Urinary bladder (tissue), 4 donors: Measurements from ENCODE around the gene IRF7. TPM values are rescaled to one million over a fixed set of nuclear protein-coding genes. Genes with fewer than 3 reads are reported as not detected.

ENCODE experiments used
- DNase-seq: peaks from one replicate; pipeline ENCODE4 v3.0.0-alpha.2; 2015; ENCODE audit errors: extremely low spot score
- H3K27ac ChIP-seq: one replicate; pipeline ENCODE4 v1.5.1; 2013; ENCODE audit warnings: low read depth, mild to moderate bottlenecking, moderate library complexity
- H3K36me3 ChIP-seq: one replicate; pipeline ENCODE4 v1.6.1; 2013; ENCODE audit warnings: mild to moderate bottlenecking, moderate library complexity; ENCODE audit not compliant: insufficient read depth
- H3K4me1 ChIP-seq: one replicate; pipeline ENCODE4 v1.6.1; 2013; ENCODE audit warnings: mild to moderate bottlenecking, moderate library complexity; ENCODE audit not compliant: insufficient read depth
- H3K4me3 ChIP-seq: one replicate; pipeline ENCODE4 v1.5.1; 2013; ENCODE audit warnings: low read depth, low read length
- WGBS: extraction: QIAGEN DNeasy Blood & Tissue Kit; methylation state at CpG from one replicate; pipeline ENCODE4 v1.1.7; 2013; 5-methylcytosine and 5-hydroxymethylcytosine counted together
- polyA plus RNA-seq: library from polyadenylated mRNA; stranded (reverse); fragments of 200-250 nt; gene quantifications from one replicate; pipeline ENCODE4 v1.2.3, GENCODE V29; 2013
- total RNA-seq: library from RNA; depleted of rRNA; stranded (reverse); fragments of >200 nt; gene quantifications from one replicate; pipeline ENCODE4 v1.2.3, GENCODE V29; 2014
- donor health status: healthy with polysubstance abuse.
- donor health status: healthy.

The IRF7 gene
- total and polyA plus RNA-seq, 2 donors: 9.8 to 23.2 TPM

DNA sequence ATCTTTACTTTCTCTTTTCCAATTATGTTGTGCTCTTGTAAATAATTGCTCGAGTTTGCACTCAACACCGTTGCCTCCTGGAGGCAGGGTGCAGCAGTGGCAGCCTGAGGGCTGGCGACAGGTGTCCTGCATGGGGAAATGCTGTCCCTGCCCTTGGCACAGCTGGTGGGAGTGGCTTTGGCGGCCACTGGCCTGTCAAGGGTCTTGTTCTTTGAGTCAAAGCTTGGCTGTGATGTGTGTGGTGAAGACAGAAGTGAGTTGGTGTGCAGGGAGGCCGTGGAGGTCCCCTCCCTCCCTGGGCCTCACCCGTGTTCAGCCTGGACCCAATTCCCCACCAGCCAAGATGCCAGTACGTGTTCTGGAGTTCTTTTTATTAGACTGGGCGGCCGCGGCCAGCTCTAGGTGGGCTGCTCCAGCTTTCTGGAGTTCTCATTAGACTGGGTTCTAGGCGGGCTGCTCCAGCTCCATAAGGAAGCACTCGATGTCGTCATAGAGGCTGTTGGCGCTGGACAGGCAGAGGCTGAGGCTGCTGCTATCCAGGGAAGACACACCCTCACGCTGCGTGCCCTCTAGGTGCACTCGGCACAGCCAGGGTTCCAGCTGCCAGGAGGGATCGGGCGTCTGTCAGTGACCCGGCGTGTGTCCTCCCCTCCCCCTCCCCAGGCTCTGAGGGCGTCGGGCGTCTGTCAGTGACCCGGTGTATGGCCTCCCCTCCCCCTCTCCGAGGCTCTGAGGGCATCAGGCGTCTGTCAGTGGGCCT lies 3.4 kb downstream of the IRF7 start:
- no peak overlapping the region for H3K27ac ChIP-seq
- WGBS: 71% methylated on average over 27 of the region's 27 CpGs
- no peaks in the 10 kb centered on the region for H3K4me1 ChIP-seq
- H3K36me3 ChIP-seq: peaks cover 3% of the 10 kb centered on the region
- H3K4me3 ChIP-seq: no peak overlapping the region
- no peak for DNase-seq

DNA sequence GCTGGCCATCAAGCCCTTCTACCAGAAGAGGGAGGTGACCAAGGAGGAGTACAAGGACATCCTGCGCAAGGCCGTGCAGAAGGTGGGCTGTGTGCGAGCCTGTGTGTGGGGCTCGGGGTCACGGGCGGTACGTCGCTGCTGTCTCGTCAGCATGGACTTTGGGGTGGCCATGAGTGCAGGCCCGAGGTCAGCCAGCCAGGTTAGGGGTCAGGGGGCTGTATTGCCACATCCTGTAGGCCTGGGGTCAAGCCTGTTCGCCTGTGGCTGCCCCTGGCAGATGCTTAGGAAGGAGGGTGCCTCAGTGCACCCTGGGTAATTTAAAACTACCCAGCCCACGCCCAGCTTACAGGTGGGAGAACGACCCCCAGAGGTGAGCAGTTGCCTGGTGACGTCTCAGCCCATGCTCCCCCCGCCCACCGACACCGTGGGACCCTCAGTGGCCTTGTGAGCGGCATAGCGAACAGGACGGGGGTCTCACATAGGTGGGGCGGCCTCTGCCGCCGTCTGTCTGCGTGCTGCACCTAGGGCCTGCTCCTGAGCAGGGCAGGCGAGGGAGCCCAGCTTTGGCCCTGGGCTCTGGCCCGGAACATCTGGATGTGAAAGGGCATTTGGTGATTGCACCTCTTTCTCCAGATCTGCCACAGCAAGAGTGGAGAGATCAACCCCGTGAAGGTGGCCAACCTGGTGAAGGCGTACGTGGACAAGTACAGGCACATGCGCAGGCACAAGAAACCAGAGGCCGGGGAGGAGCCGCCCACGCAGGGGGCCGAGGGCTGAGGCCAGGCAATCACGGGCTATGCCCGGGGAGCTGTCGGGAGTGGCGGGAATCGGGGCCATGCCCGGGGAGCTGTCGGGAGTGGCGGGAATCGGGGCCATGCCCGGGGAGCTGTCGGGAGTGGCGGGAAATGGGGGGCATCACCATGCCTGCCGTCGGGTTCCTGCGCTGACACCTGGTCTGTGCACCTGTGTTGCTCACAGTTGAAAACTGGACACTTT lies 4.5 kb downstream of the IRF7 start:
- peaks cover 5% of the 10 kb centered on the region for H3K36me3 ChIP-seq
- 88% methylated on average over 49 of the region's 49 CpGs for WGBS
- no peak overlapping the region for H3K27ac ChIP-seq
- no peaks in the 10 kb centered on the region for H3K4me1 ChIP-seq
- DNase-seq: no peak
- H3K4me3 ChIP-seq: no peak overlapping the region

DNA sequence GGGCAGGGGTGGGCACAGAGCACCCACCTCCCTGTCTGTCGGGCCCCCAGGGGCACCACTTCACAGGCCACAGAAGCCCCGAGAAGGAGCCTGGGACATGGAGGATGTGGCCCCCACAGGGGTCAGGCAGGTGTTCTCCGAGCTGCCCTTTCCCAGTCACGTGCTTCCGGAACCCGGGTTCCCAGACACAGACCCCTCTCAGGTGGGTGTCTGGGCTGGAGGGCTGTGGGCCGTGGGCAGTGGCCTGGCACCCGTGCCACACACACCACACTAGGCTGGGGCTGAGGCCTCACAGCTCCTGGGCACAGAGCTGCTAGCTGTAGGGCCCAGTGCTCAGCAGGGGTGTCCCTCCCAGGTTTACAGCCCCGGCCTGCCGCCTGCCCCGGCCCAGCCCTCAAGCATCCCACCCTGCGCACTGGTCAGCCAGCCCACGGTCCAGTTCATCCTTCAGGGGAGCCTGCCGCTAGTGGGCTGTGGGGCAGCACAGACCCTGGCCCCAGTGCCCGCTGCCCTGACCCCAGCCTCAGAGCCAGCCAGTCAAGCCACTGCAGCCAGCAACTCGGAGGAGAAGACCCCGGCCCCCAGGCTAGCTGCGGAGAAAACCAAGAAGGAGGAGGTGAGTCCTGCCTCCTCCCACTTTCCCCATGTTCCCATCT lies 5.5 kb downstream of the IRF7 start:
- H3K4me1 ChIP-seq: no peaks in the 10 kb centered on the region
- WGBS: 93% methylated on average over 18 of the region's 18 CpGs
- DNase-seq: no peak
- H3K27ac ChIP-seq: no peak overlapping the region
- H3K36me3 ChIP-seq: peaks cover 5% of the 10 kb centered on the region
- H3K4me3 ChIP-seq: no peak overlapping the region

DNA sequence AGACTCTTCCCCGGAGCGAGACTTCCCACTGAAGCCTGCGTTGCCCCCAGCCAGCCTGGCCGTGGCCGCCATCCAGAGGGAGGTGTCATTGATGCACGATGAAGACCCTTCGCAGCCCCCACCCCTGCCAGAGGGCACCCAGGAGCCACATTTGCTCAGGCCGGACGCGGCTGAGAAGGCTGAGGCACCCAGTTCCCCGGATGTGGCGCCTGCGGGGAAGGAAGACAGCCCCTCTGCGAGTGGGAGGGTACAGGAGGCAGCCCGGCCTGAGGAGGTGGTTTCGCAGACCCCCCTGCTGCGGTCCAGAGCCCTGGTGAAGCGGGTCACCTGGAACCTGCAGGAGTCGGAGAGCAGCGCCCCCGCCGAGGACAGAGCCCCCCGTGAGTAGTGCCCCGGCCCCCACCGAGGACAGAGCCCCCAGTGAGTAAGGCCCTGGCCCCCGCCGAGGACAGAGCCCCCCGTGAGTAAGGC lies 6.4 kb downstream of the IRF7 start:
- Histone ChIP-seq H3K4me1 (no peaks in the 10 kb centered on the region), H3K4me3 (no peak overlapping the region), H3K36me3 (peaks cover 5% of the 10 kb centered on the region), H3K27ac (no peak overlapping the region)
- DNase-seq: no peak
- WGBS: 91% methylated on average over 28 of the region's 28 CpGs

DNA sequence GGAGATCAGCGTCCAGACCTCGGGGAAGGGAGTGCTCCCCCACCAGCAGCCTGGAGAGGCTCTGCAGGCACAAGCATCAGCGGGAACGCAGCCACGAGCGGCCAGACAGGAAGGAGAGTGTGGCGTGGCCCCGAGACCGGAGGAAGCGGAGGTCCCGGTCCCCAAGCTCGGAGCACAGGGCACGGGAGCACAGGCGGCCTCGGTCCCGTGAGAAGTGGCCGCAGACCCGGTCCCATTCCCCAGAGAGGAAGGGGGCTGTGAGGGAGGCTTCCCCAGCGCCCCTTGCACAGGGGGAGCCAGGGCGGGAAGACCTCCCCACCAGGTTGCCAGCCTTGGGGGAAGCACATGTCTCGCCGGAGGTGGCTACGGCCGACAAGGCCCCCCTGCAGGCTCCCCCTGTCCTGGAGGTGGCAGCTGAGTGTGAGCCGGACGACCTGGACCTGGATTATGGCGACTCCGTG lies 6.9 kb downstream of the IRF7 start:
- 86% methylated on average over 28 of the region's 28 CpGs for WGBS
- Histone ChIP-seq H3K4me1 (no peaks in the 10 kb centered on the region), H3K36me3 (peaks cover 5% of the 10 kb centered on the region), H3K27ac (no peak overlapping the region), H3K4me3 (no peak overlapping the region)
- no peak for DNase-seq

DNA sequence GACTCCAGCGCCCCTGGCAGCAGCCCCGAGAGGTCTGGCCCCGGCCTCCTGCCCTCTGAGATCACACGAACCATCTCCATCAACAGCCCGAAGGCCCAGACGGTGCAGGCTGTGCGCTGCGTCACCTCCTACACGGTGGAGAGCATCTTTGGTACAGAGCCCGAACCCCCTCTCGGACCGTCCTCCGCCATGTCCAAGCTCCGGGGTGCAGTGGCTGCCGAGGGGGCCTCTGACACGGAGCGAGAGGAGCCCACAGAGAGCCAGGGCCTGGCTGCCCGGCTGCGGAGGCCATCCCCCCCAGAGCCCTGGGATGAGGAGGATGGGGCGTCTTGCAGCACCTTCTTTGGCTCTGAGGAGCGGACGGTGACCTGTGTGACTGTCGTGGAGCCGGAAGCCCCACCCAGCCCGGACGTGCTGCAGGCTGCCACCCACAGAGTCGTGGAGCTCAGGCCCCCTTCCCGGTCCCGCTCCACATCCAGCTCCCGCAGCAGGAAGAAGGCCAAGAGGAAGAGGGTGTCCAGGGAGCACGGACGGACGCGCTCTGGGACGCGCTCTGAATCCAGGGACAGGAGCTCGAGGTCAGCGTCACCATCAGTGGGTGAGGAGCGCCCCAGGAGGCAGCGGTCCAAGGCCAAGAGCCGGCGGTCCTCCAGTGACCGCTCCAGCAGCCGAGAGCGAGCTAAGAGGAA lies 7.6 kb downstream of the IRF7 start:
- no peak overlapping the region for H3K4me3 ChIP-seq
- H3K27ac ChIP-seq: no peak overlapping the region
- WGBS: 91% methylated on average over 45 of the region's 45 CpGs
- H3K4me1 ChIP-seq: no peaks in the 10 kb centered on the region
- DNase-seq: no peak
- H3K36me3 ChIP-seq: peaks cover 5% of the 10 kb centered on the region

DNA sequence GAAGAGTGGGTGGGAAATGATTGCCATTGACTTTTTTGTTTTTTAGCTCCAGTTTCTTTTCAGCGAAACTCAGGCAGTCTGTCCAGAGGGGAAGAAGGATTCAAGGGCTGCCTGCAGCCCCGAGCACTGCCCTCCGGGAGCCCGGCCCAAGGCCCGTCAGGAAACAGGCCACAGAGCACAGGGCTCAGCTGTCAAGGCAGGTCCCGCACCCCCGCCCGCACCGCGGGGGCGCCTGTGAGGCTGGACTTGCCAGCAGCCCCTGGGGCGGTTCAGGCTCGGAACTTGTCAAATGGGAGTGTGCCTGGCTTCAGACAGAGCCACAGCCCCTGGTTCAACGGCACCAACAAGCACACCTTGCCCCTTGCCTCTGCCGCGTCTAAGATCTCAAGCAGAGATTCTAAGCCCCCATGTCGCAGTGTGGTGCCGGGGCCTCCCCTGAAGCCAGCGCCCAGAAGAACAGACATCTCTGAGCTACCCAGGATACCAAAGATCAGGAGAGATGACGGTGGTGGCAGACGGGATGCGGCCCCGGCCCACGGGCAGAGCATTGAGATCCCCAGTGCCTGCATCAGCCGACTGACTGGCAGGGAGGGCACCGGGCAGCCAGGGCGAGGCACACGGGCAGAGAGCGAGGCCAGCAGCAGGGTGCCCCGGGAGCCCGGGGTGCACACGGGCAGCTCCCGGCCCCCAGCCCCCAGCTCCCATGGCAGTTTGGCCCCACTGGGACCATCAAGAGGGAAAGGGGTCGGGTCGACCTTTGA lies 8.6 kb downstream of the IRF7 start:
- DNase-seq: no peak
- H3K27ac ChIP-seq: no peak overlapping the region
- no peak overlapping the region for H3K4me3 ChIP-seq
- peaks cover 3% of the 10 kb centered on the region for H3K36me3 ChIP-seq
- H3K4me1 ChIP-seq: no peaks in the 10 kb centered on the region
- 92% methylated on average over 35 of the region's 35 CpGs for WGBS

DNA sequence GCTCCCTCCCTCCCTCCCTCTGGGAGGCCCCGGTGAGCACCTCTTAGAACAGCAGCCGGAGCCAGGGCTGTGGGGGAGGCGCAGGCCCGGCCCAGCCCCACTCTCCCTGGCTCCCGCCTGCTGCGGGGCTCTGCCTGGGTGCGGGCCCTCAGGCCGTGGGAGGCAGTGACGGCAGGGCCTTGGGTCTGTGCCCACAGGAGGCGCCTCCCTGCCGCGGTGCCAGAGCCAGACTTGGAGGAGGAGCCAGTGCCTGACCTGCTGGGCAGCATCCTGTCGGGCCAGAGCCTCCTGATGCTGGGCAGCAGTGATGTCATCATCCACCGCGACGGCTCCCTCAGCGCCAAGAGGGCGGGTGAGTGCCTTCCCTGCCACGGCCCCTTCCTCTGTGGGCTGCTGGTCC lies 9.5 kb downstream of the IRF7 start:
- 73% methylated on average over 19 of the region's 19 CpGs for WGBS
- peaks cover 3% of the 10 kb centered on the region for H3K36me3 ChIP-seq

DNA sequence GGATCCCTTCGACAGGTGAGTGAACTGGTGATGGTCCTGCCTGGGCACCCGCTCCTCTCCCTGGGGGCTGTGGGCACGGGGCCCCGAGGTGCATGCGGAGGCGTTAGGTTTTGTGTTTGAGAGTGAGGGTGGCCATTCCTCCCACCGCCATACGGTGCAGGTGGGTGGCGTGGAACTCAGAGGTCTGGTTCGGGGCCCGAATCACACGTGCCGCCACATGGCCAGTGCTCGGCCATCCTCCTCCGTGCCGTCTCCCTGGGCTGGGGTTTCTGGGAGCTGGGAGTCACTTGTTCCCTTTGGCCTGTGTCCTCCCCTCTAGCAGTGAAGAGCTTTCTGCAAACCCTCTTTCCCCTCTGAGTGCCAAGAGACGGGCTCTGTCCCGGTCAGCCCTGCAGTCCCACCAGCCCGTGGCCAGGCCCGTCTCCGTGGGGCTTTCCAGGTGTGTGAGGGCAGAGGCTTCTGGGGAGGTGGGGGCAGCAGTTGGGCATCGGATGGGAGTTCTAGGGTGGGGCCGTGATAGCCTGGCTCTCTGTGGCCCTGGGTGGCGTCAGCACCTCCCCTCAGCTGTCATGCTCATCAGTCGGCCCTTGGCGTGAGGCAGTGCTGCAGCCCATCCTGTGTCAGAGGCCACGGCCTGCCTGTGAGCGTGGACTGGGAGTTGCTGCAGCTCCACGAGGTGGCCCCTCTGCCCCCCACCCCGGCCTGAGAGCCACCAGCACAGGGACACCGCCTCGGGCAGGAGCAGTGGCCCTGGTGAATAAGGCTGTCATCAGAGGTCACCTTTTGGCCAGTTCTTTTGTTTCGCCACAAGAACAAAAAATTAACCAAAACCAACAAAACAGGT lies 10.2 kb downstream of the IRF7 start:
- WGBS: 94% methylated on average over 33 of the region's 33 CpGs
- Histone ChIP-seq H3K36me3 (peaks cover 3% of the 10 kb centered on the region), H3K4me1 (no peaks in the 10 kb centered on the region), H3K27ac (no peak overlapping the region), H3K4me3 (no peak overlapping the region)
- DNase-seq: no peak

More for the DNA sequence above, 9.5 kb downstream of the IRF7 start:
- Histone ChIP-seq H3K27ac (no peak overlapping the region), H3K4me3 (no peak overlapping the region), H3K4me1 (no peaks in the 10 kb centered on the region)
- DNase-seq: no peak

DNA sequence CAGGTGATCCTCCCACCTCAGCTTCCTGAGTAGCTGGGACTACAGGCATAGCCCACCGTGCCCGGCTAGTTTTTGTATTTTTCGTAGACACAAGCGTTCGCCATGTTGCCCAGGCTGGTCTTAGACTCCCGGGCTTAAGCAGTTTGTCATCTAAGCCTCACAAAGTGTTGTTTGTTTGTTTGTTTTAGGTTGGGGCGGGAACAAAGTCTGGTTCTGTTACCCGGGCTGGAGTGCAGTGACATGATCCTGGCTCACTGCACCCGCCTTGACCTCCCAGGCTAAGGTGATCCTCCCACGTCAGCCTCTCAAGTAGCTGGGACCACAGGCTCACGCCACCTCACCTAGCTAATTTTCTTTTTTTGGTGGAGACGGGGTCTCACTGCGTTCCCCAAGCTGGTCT lies 12.6 kb downstream of the IRF7 start:
- H3K4me3 ChIP-seq: no peak overlapping the region
- WGBS: 91% methylated on average over 13 of the region's 13 CpGs
- peaks cover 4% of the 10 kb centered on the region for H3K36me3 ChIP-seq
- DNase-seq: no peak
- H3K4me1 ChIP-seq: no peaks in the 10 kb centered on the region
- H3K27ac ChIP-seq: no peak overlapping the region

DNA sequence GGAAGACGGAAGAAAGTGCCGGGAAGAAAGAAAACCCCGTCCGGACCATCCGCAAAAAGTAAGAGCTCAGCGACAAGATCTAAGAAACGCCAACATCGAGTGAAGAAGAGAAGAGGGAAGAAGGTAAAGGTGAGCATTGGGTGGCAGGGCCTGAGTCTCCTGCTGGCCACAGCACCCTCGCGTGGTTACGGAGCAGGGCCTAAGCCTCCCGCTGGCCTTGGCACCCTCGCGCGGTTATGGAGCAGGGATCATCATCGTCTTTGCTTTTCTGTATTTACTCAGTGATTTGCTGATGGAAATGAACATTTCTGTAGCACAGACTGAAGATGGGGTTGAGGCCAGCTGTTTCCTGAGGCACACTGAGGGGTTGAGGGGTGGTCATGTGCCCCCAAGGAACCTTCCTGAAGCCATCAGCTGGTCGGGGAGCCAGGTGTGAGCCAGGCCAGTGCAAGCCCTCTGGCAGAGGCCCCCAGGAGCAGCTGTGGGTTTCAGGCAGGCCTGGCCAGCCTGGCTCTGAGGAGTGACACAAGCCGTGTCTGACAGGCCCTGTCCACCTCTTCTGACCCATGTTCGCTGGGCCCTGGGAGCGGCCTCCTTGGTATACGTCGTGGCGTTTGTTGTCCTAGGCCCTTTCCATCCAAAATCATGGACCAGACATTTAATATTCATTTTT lies 14.0 kb downstream of the IRF7 start:
- WGBS: 94% methylated on average over 23 of the region's 23 CpGs
- Histone ChIP-seq H3K4me1 (no peaks in the 10 kb centered on the region), H3K27ac (no peak overlapping the region), H3K4me3 (no peak overlapping the region), H3K36me3 (peaks cover 3% of the 10 kb centered on the region)
- DNase-seq: no peak
